Stomach (tissue), 4 donors: ENCODE data around the gene TXNDC17.

Experiments
- POLR2A ChIP-seq, 4 donors: fragments of 450-650 bp; IDR thresholded peaks; one replicate each; pipeline ENCODE4 v1.6.1; 2016; ENCODE audit warnings: antibody characterized with exemption in 4 of 4, control low read depth in 2 of 4, mild to moderate bottlenecking in 1 of 4, moderate library complexity in 1 of 4
- TF ChIP-seq, protein P1 (sequence below), 7 experiments: fragments of 450-650 bp in 4 of 7; fragments of 200-600 bp in 3 of 7; sonication (generic) in 3 of 7; IDR thresholded peaks; one replicate each; pipeline ENCODE4 v1.5.1; 2016 to 2019; ENCODE audit warnings: antibody characterized with exemption in 7 of 7, control low read depth in 2 of 7, mild to moderate bottlenecking in 1 of 7

GRCh38 chr17:6688944-6689343 lies 48.1 kb downstream of the TXNDC17 start:
- TF ChIP-seq POLR2A (IDR thresholded peaks at IDR 0.05) = no peak
- TF ChIP-seq, protein P1, sequence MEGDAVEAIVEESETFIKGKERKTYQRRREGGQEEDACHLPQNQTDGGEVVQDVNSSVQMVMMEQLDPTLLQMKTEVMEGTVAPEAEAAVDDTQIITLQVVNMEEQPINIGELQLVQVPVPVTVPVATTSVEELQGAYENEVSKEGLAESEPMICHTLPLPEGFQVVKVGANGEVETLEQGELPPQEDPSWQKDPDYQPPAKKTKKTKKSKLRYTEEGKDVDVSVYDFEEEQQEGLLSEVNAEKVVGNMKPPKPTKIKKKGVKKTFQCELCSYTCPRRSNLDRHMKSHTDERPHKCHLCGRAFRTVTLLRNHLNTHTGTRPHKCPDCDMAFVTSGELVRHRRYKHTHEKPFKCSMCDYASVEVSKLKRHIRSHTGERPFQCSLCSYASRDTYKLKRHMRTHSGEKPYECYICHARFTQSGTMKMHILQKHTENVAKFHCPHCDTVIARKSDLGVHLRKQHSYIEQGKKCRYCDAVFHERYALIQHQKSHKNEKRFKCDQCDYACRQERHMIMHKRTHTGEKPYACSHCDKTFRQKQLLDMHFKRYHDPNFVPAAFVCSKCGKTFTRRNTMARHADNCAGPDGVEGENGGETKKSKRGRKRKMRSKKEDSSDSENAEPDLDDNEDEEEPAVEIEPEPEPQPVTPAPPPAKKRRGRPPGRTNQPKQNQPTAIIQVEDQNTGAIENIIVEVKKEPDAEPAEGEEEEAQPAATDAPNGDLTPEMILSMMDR (IDR thresholded peaks at IDR 0.05) = no peak
